Progenitor cell of endocrine pancreas (in vitro differentiated cells): ENCODE data around the gene ULBP2. TPM values are rescaled to one million over a fixed set of nuclear protein-coding genes. Genes with fewer than 3 reads are reported as not detected.
"Not testable (repeated sequence)": the region's sequence is repeated elsewhere in the genome, so short reads cannot be mapped to it uniquely, and the experiment has no call there.

Experiments
- DNase-seq: peaks from one replicate; pipeline ENCODE4 v3.0.0; 2021; ENCODE audit warnings: low spot score; ENCODE audit not compliant: unreplicated experiment
- H3K27ac Mint-ChIP-seq: 2 replicates; pipeline ENCODE4 v1.8.0; 2021; ENCODE audit warnings: mild to moderate bottlenecking, moderate library complexity, mixed read lengths
- H3K27me3 Mint-ChIP-seq: 2 replicates; pipeline ENCODE4 v1.8.0; 2021; ENCODE audit warnings: mixed read lengths
- H3K36me3 Mint-ChIP-seq: 2 replicates; pipeline ENCODE4 v1.8.0; 2022; ENCODE audit warnings: mixed read lengths; ENCODE audit not compliant: insufficient read depth
- H3K4me1 Mint-ChIP-seq: 2 replicates; pipeline ENCODE4 v1.8.0; 2021; ENCODE audit warnings: low read depth, mixed read lengths
- H3K4me3 Mint-ChIP-seq: 2 replicates; pipeline ENCODE4 v1.8.0; 2021; ENCODE audit warnings: low read depth, mild to moderate bottlenecking, moderate library complexity, mixed read lengths
- H3K9me3 Mint-ChIP-seq: 2 replicates; pipeline ENCODE4 v1.8.0; 2021; ENCODE audit warnings: low read depth, mixed read lengths
- CTCF ChIP-seq: fragments of 200-600 bp; sonication (generic); IDR thresholded peaks from one replicate; pipeline ENCODE4 v1.5.0; 2021; ENCODE audit warnings: antibody characterized with exemption, mild to moderate bottlenecking; ENCODE audit not compliant: unreplicated experiment
- total RNA-seq: library from RNA; stranded (reverse); gene quantifications from 2 replicates; pipeline ENCODE4 v1.2.1, GENCODE V29; 2021

ULBP2 gene
- total RNA-seq, 1 donor from 2014 or later = not detected

GRCh38 chr6:149967591-149967990 lies 25.8 kb downstream of the ULBP2 start:
- TF ChIP-seq CTCF = no peak
- no peaks in the 10 kb centered on the region for H3K36me3 Mint-ChIP-seq
- H3K27ac Mint-ChIP-seq = no peak overlapping the region
- no peak overlapping the region for H3K4me3 Mint-ChIP-seq
- H3K4me1 Mint-ChIP-seq = peaks cover 12% of the 10 kb centered on the region
- no peaks in the 10 kb centered on the region for H3K9me3 Mint-ChIP-seq
- peaks cover 95% of the 10 kb centered on the region for H3K27me3 Mint-ChIP-seq
- no peak for DNase-seq

- not testable (repeated sequence) for H3K27ac Mint-ChIP-seq, DNase-seq
Measured at GRCh38 chr6:149967999-149968398, 26.2 kb downstream of the ULBP2 start.

GRCh38 chr6:149968909-149969308 lies 27.1 kb downstream of the ULBP2 start:
- not testable (repeated sequence) for H3K4me3 Mint-ChIP-seq, H3K27ac Mint-ChIP-seq, H3K36me3 Mint-ChIP-seq, DNase-seq, H3K9me3 Mint-ChIP-seq
- Mint-ChIP-seq H3K4me1 (peaks cover 10% of the 10 kb centered on the region), H3K27me3 (peaks cover 93% of the 10 kb centered on the region)

More at GRCh38 chr6:149967999-149968398, 26.2 kb downstream of the ULBP2 start:
- H3K4me3 Mint-ChIP-seq, H3K9me3 Mint-ChIP-seq, H3K36me3 Mint-ChIP-seq: not testable (repeated sequence)
- peaks cover 95% of the 10 kb centered on the region for H3K27me3 Mint-ChIP-seq
- peaks cover 12% of the 10 kb centered on the region for H3K4me1 Mint-ChIP-seq

GRCh38 chr6:149969635-149970034 lies 27.8 kb downstream of the ULBP2 start:
- DNase-seq = no peak
- H3K9me3 Mint-ChIP-seq = no peaks in the 10 kb centered on the region
- no peak for TF ChIP-seq CTCF
- peaks cover 5% of the 10 kb centered on the region for H3K4me1 Mint-ChIP-seq
- no peak overlapping the region for H3K4me3 Mint-ChIP-seq
- no peak overlapping the region for H3K27ac Mint-ChIP-seq
- H3K36me3 Mint-ChIP-seq = no peaks in the 10 kb centered on the region
- peaks cover 93% of the 10 kb centered on the region for H3K27me3 Mint-ChIP-seq

GRCh38 chr6:149974394-149974793 lies 32.6 kb downstream of the ULBP2 start:
- H3K4me3 Mint-ChIP-seq, DNase-seq, H3K9me3 Mint-ChIP-seq, H3K36me3 Mint-ChIP-seq, H3K4me1 Mint-ChIP-seq, H3K27ac Mint-ChIP-seq: not testable (repeated sequence)
- peaks cover 94% of the 10 kb centered on the region for H3K27me3 Mint-ChIP-seq

GRCh38 chr6:149974825-149975224 lies 33.0 kb downstream of the ULBP2 start:
- Mint-ChIP-seq H3K9me3 (no peaks in the 10 kb centered on the region), H3K4me1 (no peaks in the 10 kb centered on the region), H3K36me3 (no peaks in the 10 kb centered on the region), H3K27me3 (peaks cover 94% of the 10 kb centered on the region), H3K27ac (no peak overlapping the region), H3K4me3 (no peak overlapping the region)
- no peak for TF ChIP-seq CTCF
- DNase-seq = no peak

DNA sequence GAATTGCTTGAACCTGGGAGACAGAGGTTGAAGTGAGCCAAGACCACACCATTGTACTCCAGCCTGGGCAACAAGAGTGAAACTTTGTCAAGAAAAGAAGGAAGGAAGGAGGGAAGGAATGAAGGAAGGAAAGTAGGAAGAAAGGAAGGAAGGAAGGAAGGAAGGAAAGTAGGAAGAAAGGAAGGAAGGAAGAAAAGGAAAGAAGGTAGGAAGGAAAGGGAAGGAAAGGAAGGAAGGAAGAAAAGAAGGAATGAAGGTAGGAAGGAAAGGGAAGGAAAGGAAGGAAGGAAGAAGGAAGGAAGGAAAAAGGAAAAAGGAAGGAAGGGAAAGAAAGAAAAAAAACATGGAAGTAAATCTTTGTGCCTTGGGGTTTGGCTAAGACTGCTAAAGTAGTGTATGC lies 33.6 kb downstream of the ULBP2 start:
- no peak overlapping the region for H3K27ac Mint-ChIP-seq
- TF ChIP-seq CTCF = no peak
- no peak overlapping the region for H3K4me3 Mint-ChIP-seq
- peaks cover 92% of the 10 kb centered on the region for H3K27me3 Mint-ChIP-seq
- no peaks in the 10 kb centered on the region for H3K4me1 Mint-ChIP-seq
- DNase-seq = no peak
- H3K9me3 Mint-ChIP-seq = no peaks in the 10 kb centered on the region
- H3K36me3 Mint-ChIP-seq = no peaks in the 10 kb centered on the region
